Caco-2 (cell line): ENCODE data around the gene CALR. TPM values are rescaled to one million over a fixed set of nuclear protein-coding genes. Genes with fewer than 3 reads are reported as not detected.
A peak's percentile ranks its signal among the peaks of the same experiment; 100 is the strongest.

ENCODE experiments used
- BruUV-seq: library from RNA; stranded (reverse); fragments of 400-500 nt; replicated peaks from 2 replicates; lab custom pipeline; 2021; lab: Mats Ljungman, UMichigan
- CTCF ChIA-PET: fragments of 300-600 bp; sonication (Branson Sonifier 250); formaldehyde crosslinking; loops from one replicate; lab custom pipeline; 2022; ENCODE audit warnings: antibody characterized with exemption; lab: Charles Lee
- POLR2A ChIA-PET: fragments of 300-600 bp; sonication (Branson Sonifier 250); formaldehyde crosslinking; loops from one replicate; lab custom pipeline; 2022; ENCODE audit warnings: antibody characterized with exemption; lab: Charles Lee
- DNase-seq, 2 experiments: peaks; one replicate each; pipeline versions ENCODE4 v3.0.0 to v3.0.0-alpha.2; 2020 to 2022
- H3K27me3 ChIP-seq: replicated peaks from 2 replicates; pipeline ENCODE4 v1.6.0; 2011; ENCODE audit warnings: low read length; ENCODE audit not compliant: control insufficient read depth, insufficient read depth
- H3K36me3 ChIP-seq: 2 replicates; pipeline ENCODE4 v1.5.1; 2011; ENCODE audit warnings: low read length; ENCODE audit not compliant: control insufficient read depth, insufficient read depth
- H3K4me1 ChIP-seq: fragments of 250-450 bp; sonication (Bioruptor Pico); 2 replicates; pipeline ENCODE4 v1.5.1; 2020; ENCODE audit warnings: mild to moderate bottlenecking
- H3K4me3 ChIP-seq: 2 replicates; pipeline ENCODE4 v1.5.1; 2011; ENCODE audit warnings: low read depth, mild to moderate bottlenecking, control low read depth, low read length
- H3K9me3 ChIP-seq: fragments of 250-450 bp; sonication (Bioruptor Pico); 2 replicates; pipeline ENCODE4 v1.5.1; 2020; ENCODE audit warnings: mild to moderate bottlenecking, moderate library complexity
- H3K27ac Mint-ChIP-seq: one replicate; pipeline ENCODE4 v1.8.0; 2022; ENCODE audit warnings: mixed read lengths; ENCODE audit not compliant: unreplicated experiment
- H3K27me3 Mint-ChIP-seq: one replicate; pipeline ENCODE4 v1.8.0; 2022; ENCODE audit warnings: mixed read lengths; ENCODE audit not compliant: insufficient read depth, unreplicated experiment
- H3K36me3 Mint-ChIP-seq: one replicate; pipeline ENCODE4 v1.8.0; 2022; ENCODE audit warnings: mild to moderate bottlenecking, mixed read lengths; ENCODE audit not compliant: insufficient read depth, unreplicated experiment
- H3K4me1 Mint-ChIP-seq: one replicate; pipeline ENCODE4 v1.8.0; 2022; ENCODE audit warnings: low read depth, mixed read lengths; ENCODE audit not compliant: unreplicated experiment
- H3K4me3 Mint-ChIP-seq: one replicate; pipeline ENCODE4 v1.8.0; 2022; ENCODE audit warnings: mild to moderate bottlenecking, moderate library complexity, mixed read lengths; ENCODE audit not compliant: unreplicated experiment
- H3K9me3 Mint-ChIP-seq: one replicate; pipeline ENCODE4 v1.8.0; 2022; ENCODE audit warnings: mixed read lengths; ENCODE audit not compliant: unreplicated experiment
- intact Hi-C: fragments of 100-400 bp; cut with micrococcal nuclease; formaldehyde crosslinking; loops from one replicate; pipeline ENCODE4 v1.10.0; 2022; ENCODE audit not compliant: unreplicated experiment
- total RNA-seq: library from RNA; stranded (reverse); gene quantifications from 2 replicates; pipeline ENCODE4 v1.2.3, GENCODE V29; 2022
- TF ChIP-seq, protein P1 (sequence below), 2 experiments: fragments of 200-600 bp in 1 of 2; IDR thresholded peaks; 1 replicate in 1 of 2; 2 replicates in 1 of 2; pipeline versions ENCODE4 v1.5.1 to v1.8.0; 2011 to 2022; ENCODE audit warnings: antibody characterized with exemption in 1 of 2, control low read depth in 1 of 2, inconsistent platforms in 1 of 2, low read depth in 1 of 2, low read length in 1 of 2, mild to moderate bottlenecking in 1 of 2, moderate library complexity in 1 of 2; ENCODE audit not compliant: insufficient read depth in 1 of 2, severe bottlenecking in 1 of 2, unreplicated experiment in 1 of 2

Gene CALR
- total RNA-seq, 1 experiment from 2014 or later, result 707 TPM

DNA sequence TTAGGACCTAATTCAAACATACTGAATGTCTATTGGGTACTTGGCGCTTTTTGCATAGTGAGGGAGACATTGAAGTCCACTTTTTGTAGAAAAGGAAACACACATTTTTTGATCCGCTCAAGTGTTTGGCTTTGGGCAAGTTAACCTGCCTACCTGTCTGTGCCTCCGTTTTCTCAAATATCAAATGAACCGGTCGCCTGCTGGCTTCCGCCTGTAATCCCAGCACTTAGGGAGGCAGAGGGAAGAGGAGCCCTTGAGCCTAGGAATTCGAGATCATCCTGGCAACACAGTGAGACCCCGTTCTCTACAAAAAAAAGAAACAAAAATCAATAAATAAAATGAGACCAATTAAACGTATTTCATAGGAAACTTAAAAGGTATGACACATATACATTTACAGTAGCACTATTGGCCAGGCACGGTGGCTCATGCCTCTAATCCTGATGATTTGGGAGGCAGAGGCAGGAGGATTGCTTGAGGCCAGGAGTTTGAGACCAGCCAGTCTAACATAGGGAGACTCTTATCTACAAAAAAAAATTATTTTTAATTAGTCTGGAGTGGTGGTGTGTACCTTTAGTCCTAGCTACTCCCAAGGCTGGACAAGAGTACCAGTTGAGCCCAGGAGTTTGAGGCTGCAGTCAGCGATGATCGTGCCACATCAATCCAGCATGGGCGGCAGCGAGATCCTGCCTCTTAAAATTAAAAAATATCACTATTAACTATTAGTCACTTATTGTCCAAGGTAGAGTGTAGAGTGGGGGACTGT lies 8.5 kb downstream of the CALR start:
- ChIA-PET CTCF (interaction anchor here (0.6 to 0.7 kb wide), 6 partner anchors 18 to 1149 kb away, joined by 3 read pairs; no protein-coding TSS in a partner anchor), POLR2A (interaction anchor here (0.5 to 1.0 kb wide), 15 partner anchors 10 to 1459 kb away, joined by 3 to 17 read pairs (median 6); partner anchors contain the start of genes GCDH and NFIX)
- peaks cover 8% of the 10 kb centered on the region for H3K4me1 ChIP-seq
- no TSS peak for BruUV-seq
- H3K27me3 ChIP-seq, result no peaks in the 10 kb centered on the region
- H3K36me3 ChIP-seq, result peaks cover 3% of the 10 kb centered on the region
- peak overlapping the region; percentile 77 for H3K4me3 ChIP-seq
- peaks cover 97% of the 10 kb centered on the region for H3K36me3 Mint-ChIP-seq
- no peaks in the 10 kb centered on the region for H3K9me3 ChIP-seq
- peaks cover 13% of the 10 kb centered on the region for H3K4me1 Mint-ChIP-seq
- DNase-seq, result no peak
- intact Hi-C loops, result no loop called here
- no peaks in the 10 kb centered on the region for H3K27me3 Mint-ChIP-seq
- peak overlapping the region; percentile 96 for H3K27ac Mint-ChIP-seq
- TF ChIP-seq, protein P1, sequence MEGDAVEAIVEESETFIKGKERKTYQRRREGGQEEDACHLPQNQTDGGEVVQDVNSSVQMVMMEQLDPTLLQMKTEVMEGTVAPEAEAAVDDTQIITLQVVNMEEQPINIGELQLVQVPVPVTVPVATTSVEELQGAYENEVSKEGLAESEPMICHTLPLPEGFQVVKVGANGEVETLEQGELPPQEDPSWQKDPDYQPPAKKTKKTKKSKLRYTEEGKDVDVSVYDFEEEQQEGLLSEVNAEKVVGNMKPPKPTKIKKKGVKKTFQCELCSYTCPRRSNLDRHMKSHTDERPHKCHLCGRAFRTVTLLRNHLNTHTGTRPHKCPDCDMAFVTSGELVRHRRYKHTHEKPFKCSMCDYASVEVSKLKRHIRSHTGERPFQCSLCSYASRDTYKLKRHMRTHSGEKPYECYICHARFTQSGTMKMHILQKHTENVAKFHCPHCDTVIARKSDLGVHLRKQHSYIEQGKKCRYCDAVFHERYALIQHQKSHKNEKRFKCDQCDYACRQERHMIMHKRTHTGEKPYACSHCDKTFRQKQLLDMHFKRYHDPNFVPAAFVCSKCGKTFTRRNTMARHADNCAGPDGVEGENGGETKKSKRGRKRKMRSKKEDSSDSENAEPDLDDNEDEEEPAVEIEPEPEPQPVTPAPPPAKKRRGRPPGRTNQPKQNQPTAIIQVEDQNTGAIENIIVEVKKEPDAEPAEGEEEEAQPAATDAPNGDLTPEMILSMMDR (IDR thresholded peaks at IDR 0.05; ENCODE audit: insufficient read depth in 1 of 2, low read depth in 1 of 2, low read length in 1 of 2, severe bottlenecking in 1 of 2, unreplicated experiment in 1 of 2), result no peak
- no peaks in the 10 kb centered on the region for H3K9me3 Mint-ChIP-seq
- peak overlapping the region; percentile 83 for H3K4me3 Mint-ChIP-seq

DNA sequence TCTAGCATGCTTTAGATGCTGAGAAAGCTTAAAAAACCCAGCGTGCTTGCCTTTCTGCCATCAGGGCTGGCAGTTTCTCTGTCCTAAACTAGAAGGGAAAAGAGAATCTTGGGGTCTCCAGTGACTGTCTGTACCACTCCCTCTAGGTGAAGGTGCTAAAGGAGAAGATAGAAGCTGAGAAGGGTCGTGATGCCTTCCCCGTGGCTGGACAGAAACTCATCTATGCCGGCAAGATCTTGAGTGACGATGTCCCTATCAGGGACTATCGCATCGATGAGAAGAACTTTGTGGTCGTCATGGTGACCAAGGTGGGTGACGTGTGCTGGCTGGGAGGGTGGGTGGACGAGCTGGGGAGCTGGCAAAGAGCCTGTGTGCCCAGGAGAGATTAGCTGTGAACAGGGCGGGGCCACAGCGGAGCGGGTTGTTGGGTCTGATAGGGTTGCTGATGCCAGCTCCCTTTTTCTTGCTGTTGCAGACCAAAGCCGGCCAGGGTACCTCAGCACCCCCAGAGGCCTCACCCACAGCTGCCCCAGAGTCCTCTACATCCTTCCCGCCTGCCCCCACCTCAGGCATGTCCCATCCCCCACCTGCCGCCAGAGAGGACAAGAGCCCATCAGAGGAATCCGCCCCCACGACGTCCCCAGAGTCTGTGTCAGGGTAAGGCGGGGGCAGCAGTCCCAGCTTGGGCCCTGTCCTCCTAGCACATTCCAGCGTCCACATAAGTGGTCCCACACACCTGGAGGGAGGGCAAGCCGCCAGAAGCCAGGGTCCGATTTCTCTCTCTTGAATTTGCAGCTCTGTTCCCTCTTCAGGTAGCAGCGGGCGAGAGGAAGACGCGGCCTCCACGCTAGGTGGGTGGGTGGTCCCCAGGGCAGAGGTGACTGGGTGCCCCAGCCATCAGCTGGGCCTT lies 9.5 kb downstream of the CALR start:
- H3K4me3 Mint-ChIP-seq, result no peak overlapping the region
- POLR2A ChIA-PET, result no interaction called here

More for the DNA sequence above, 9.5 kb downstream of the CALR start:
- Histone ChIP-seq H3K4me1 (peaks cover 8% of the 10 kb centered on the region), H3K9me3 (no peaks in the 10 kb centered on the region), H3K27me3 (no peaks in the 10 kb centered on the region), H3K36me3 (peaks cover 5% of the 10 kb centered on the region), H3K4me3 (no peak overlapping the region)
- CTCF ChIA-PET, result no interaction called here
- Mint-ChIP-seq H3K9me3 (no peaks in the 10 kb centered on the region), H3K27me3 (no peaks in the 10 kb centered on the region), H3K27ac (no peak overlapping the region), H3K36me3 (peaks cover 97% of the 10 kb centered on the region), H3K4me1 (peaks cover 13% of the 10 kb centered on the region)
- intact Hi-C loops, result no loop called here
- no TSS peak for BruUV-seq
- TF ChIP-seq, protein P1 (IDR thresholded peaks at IDR 0.05; ENCODE audit: insufficient read depth in 1 of 2, low read depth in 1 of 2, low read length in 1 of 2, severe bottlenecking in 1 of 2, unreplicated experiment in 1 of 2), result no peak
- no peak for DNase-seq
